ENCODE results near the gene NSUN2.

DNA sequence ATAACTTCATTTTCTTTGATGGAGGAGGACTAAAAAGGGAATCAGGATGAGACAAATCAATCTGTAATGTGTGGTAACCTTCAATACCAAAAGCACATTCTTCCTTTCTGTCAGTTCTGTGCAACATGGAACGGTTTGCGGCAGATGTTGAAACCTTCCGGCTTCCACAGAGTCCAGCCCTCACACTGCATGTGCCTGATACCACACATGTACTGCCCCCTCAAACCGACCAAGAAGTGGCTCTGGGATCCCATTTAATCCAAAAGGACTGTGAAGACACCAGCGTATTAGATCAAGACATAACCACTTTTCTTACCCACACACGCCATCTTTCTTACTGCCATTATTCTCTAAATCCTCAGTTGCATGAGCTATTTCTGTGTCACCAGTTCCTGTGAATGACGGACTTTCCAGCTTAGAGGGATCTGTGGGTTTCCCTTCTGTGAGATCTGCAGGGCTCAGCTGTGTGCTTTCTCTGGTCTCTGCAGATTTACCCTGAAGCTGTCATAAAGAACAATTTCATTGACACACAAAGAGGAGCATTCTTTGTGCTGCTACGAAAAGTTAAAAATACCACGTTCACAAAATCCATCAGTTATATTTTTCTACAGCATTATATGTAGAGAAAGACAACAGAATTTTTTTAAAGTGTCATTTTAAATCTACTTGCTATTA is 25.8 kb downstream of the NSUN2 start:
- TF ChIP-seq, protein P1, sequence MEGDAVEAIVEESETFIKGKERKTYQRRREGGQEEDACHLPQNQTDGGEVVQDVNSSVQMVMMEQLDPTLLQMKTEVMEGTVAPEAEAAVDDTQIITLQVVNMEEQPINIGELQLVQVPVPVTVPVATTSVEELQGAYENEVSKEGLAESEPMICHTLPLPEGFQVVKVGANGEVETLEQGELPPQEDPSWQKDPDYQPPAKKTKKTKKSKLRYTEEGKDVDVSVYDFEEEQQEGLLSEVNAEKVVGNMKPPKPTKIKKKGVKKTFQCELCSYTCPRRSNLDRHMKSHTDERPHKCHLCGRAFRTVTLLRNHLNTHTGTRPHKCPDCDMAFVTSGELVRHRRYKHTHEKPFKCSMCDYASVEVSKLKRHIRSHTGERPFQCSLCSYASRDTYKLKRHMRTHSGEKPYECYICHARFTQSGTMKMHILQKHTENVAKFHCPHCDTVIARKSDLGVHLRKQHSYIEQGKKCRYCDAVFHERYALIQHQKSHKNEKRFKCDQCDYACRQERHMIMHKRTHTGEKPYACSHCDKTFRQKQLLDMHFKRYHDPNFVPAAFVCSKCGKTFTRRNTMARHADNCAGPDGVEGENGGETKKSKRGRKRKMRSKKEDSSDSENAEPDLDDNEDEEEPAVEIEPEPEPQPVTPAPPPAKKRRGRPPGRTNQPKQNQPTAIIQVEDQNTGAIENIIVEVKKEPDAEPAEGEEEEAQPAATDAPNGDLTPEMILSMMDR (IDR thresholded peaks at IDR 0.05) = no peak
- no peak for TF ChIP-seq POLR2A (IDR thresholded peaks at IDR 0.05)

All from uterus (tissue), 2 donors.